ENCODE results near the gene POLR3G.

POLR3G gene

GRCh38 chr5:90563108-90563507 lies 88.4 kb downstream of the POLR3G start:
- intact Hi-C loops (cut with DNase I; ENCODE audit: low total_unique reads): no loop called here
- peaks cover 0 to 11% (median 10%) of the 10 kb centered on the region in 4 donors for H3K4me1 ChIP-seq
- no peak for DNase-seq
- no peak overlapping the region for H3K27ac ChIP-seq
- TF ChIP-seq CTCF (IDR thresholded peaks at IDR 0.05): no peak
- H3K27me3 ChIP-seq: peaks cover 0 to 28% of the 10 kb centered on the region in 2 donors
- H3K4me3 ChIP-seq: no peak overlapping the region
- no peaks in the 10 kb centered on the region for H3K36me3 ChIP-seq
- no peaks in the 10 kb centered on the region for H3K9me3 ChIP-seq
